Peyer's patch (tissue), 4 donors: Measurements from ENCODE around the gene HTRA3.

ENCODE experiments used
- POLR2A ChIP-seq, 2 donors: fragments of 450-650 bp; IDR thresholded peaks; one replicate each; pipeline ENCODE4 v1.5.1; 2017; ENCODE audit warnings: antibody characterized with exemption in 2 of 2, mild to moderate bottlenecking in 2 of 2, moderate library complexity in 2 of 2
- TF ChIP-seq, protein P1 (sequence below), 6 experiments: fragments of 450-650 bp in 4 of 6; fragments of 200-600 bp in 2 of 6; sonication (generic) in 1 of 6; IDR thresholded peaks; one replicate each; pipeline ENCODE4 v1.5.1; 2017 to 2019; ENCODE audit warnings: antibody characterized with exemption in 6 of 6, mild to moderate bottlenecking in 3 of 6, moderate library complexity in 1 of 6

DNA sequence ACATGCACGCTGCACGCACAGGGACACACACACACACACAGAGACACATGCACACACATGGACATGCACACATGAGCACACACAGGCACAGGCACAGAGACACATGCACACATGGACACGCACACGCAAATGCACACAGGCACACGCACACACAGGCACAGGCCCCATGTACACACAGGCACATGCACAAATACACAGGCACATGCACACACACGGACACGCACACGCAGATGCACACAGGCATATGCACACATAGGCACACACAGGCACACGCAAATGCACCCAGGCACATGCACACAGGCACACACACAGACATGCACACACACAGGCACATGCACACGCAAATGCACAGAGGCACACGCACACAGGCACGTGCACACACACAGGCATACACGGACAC lies 30.3 kb upstream of the HTRA3 start:
- TF ChIP-seq, protein P1, sequence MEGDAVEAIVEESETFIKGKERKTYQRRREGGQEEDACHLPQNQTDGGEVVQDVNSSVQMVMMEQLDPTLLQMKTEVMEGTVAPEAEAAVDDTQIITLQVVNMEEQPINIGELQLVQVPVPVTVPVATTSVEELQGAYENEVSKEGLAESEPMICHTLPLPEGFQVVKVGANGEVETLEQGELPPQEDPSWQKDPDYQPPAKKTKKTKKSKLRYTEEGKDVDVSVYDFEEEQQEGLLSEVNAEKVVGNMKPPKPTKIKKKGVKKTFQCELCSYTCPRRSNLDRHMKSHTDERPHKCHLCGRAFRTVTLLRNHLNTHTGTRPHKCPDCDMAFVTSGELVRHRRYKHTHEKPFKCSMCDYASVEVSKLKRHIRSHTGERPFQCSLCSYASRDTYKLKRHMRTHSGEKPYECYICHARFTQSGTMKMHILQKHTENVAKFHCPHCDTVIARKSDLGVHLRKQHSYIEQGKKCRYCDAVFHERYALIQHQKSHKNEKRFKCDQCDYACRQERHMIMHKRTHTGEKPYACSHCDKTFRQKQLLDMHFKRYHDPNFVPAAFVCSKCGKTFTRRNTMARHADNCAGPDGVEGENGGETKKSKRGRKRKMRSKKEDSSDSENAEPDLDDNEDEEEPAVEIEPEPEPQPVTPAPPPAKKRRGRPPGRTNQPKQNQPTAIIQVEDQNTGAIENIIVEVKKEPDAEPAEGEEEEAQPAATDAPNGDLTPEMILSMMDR (IDR thresholded peaks at IDR 0.05): no peak
- no peak for TF ChIP-seq POLR2A (IDR thresholded peaks at IDR 0.05)
